ENCODE results near the gene GJE1.
"Not testable (repeated sequence)": the region's sequence is repeated elsewhere in the genome, so short reads cannot be mapped to it uniquely, and the experiment has no call there.

Gene GJE1

GRCh38 chr6:142132625-142133024 lies at the start of gene GJE1:
TSS of gene GJE1 (plus strand) at chr6:142132925. CDS start at chr6:142133159, 234 bp downstream.
- no peak for DNase-seq

- DNase-seq = no peak
Observed at GRCh38 chr6:142087950-142088857, 44.5 kb upstream of the GJE1 start.

- no peak for DNase-seq
Observed at GRCh38 chr6:142088858-142089216, 43.9 kb upstream of the GJE1 start.

GRCh38 chr6:142104820-142105219 lies 27.9 kb upstream of the GJE1 start:
- DNase-seq = not testable (repeated sequence)

GRCh38 chr6:142110820-142111219 lies 21.9 kb upstream of the GJE1 start:
- not testable (repeated sequence) for DNase-seq

- DNase-seq = no peak
Observed at GRCh38 chr6:142112451-142113061, 20.2 kb upstream of the GJE1 start.

GRCh38 chr6:142117366-142117765 lies 15.4 kb upstream of the GJE1 start:
- no peak for DNase-seq

- DNase-seq = no peak
Observed at GRCh38 chr6:142118328-142118727, 14.4 kb upstream of the GJE1 start.

GRCh38 chr6:142118925-142119324 lies 13.8 kb upstream of the GJE1 start:
- DNase-seq = no peak

- DNase-seq = no peak
Observed at GRCh38 chr6:142121342-142121741, 11.4 kb upstream of the GJE1 start.

GRCh38 chr6:142130814-142131213 lies 1.9 kb upstream of the GJE1 start:
- DNase-seq = no peak

GRCh38 chr6:142138876-142139275 lies 6.2 kb downstream of the GJE1 start:
- DNase-seq = no peak

- DNase-seq = not testable (repeated sequence)
Observed at GRCh38 chr6:142141531-142141930, 8.8 kb downstream of the GJE1 start.

- DNase-seq = peak; percentile 57 to 90
Observed at GRCh38 chr6:142146828-142147662, 14.3 kb downstream of the GJE1 start, which contains the start of the genes NMBR and VTA1. TSS of gene NMBR (minus strand) at chr6:142147122. CDS start at chr6:142088658, 58,464 bp downstream. TSS of gene VTA1 (plus strand) at chr6:142147263. CDS start at chr6:142147288, 25 bp downstream.

- no peak for DNase-seq
Observed at GRCh38 chr6:142152746-142153145, 20.0 kb downstream of the GJE1 start.

- DNase-seq = no peak
Observed at GRCh38 chr6:142153196-142153595, 20.5 kb downstream of the GJE1 start.

- DNase-seq = no peak
Observed at GRCh38 chr6:142154336-142154735, 21.6 kb downstream of the GJE1 start.

GRCh38 chr6:142155091-142155490 lies 22.4 kb downstream of the GJE1 start:
- no peak for DNase-seq

- DNase-seq = no peak
Observed at GRCh38 chr6:142155895-142156757, 23.4 kb downstream of the GJE1 start.

GRCh38 chr6:142156758-142157068 lies 24.0 kb downstream of the GJE1 start:
- not testable (repeated sequence) for DNase-seq

GRCh38 chr6:142162780-142163179 lies 30.1 kb downstream of the GJE1 start:
- no peak for DNase-seq

GRCh38 chr6:142165227-142165626 lies 32.5 kb downstream of the GJE1 start:
- no peak for DNase-seq

All from cerebellar nuclear complex (tissue), 1 donor.